NCI-H446 treated with DMSO at 0.1 percent for 48 hours (cell line): ENCODE data around the gene SH3RF3.
A peak's percentile ranks its signal among the peaks of the same experiment; 100 is the strongest.

Experiments used
- DNase-seq: peaks from one replicate; lab custom pipeline; 2025; lab: John Stamatoyannopoulos, UW

The SH3RF3 gene

DNA sequence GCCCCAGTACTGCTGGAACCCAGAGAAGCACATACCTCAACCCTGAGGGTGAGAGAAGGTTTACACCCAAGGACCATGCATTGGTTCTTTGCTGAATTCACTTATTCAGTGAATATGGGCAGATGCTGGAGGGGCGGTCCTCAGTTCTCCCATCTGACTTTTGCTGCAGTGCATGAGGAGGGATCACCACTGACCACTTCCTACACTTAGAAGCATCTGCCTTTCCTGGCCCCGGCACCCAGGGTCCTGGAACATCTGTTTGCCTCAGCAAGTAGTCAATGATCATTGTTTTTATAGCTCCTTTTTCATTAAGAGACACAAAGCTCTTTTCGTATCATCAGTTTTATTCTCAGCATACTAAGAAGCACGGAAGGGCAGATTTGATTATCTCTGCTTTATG is 211.4 kb downstream of the SH3RF3 start:
- DNase-seq: no peak

GRCh38 chr2:109341355-109342255 is 212.6 kb downstream of the SH3RF3 start:
- DNase-seq: no peak

DNA sequence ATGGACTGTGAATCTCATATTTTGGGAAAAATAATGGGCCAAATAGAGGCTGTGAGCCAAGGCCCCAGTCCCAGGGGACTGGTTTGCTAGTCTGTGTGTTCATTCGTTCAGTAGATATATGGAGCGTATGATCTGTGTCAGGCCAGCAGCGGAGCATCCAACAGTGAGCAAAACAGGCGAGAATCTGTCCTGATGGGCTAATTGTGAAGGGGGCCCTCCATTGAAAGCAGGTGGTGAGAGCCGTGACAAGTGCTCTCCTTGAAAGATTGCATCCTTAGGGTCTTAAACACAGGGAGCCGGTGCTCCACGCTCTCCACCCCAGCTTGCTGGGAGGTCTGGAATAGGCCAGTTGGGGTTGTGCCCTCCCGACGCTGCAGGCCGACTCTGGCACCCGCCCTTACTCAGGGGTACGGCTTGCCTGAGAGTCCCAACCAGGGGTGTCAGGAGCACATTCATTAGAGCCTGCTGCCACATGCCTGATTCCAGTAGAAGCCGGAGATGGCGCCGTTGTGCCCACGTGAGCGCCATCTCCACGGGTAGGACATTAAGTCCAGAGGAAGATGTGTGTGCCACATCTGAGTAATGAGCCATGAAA is 213.3 kb downstream of the SH3RF3 start:
- no peak for DNase-seq

GRCh38 chr2:109342930-109343329 is 213.9 kb downstream of the SH3RF3 start:
- DNase-seq: no peak

- no peak for DNase-seq
Measured at GRCh38 chr2:109343460-109343859, 214.5 kb downstream of the SH3RF3 start.

DNA sequence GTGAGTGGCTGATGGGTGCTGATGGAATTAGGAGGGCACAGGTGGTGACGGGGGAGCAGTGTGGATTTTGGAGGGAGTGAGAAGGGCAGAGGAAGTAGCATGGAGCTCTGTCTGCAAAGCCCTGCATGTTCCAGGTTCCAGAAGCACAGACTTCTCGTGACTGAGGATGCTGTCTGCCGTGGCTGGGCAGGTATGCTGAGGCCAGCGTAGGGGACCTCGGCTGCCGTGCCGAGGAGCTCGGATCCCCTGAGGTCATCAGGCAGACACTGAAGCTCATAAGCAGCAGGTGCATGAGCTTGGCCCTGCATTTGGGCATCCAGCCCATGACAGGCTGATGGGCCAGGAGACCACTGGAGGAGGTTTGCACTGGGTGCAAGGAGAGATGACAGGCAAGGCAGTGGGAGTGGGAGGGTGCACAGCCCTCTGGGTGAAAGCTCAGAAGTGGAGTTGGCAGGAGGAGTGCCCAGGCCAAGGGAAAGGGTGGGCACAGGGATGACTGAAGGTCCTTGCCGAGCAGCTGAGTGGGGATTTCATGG is 215.3 kb downstream of the SH3RF3 start:
- DNase-seq: no peak

DNA sequence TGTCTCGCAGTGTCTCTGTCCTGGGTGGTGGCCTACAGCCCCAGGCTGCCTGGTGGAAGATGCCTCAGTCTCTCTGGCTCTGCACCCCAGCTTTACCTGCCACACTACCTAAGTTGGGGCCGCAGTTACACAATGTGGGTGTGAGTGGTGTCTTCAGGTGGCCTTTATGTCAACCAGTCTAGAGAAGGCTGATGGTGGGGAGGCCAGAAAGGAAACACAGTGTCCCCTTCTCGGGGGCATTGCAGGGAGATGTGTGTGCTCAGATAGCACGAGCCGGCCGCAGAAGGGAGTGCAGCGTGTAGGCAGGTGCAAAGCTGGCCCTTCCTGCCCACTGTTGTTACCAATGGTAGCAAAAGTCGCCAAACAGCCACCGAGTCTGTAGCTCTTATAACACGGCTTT is 216.1 kb downstream of the SH3RF3 start:
- no peak for DNase-seq

DNA sequence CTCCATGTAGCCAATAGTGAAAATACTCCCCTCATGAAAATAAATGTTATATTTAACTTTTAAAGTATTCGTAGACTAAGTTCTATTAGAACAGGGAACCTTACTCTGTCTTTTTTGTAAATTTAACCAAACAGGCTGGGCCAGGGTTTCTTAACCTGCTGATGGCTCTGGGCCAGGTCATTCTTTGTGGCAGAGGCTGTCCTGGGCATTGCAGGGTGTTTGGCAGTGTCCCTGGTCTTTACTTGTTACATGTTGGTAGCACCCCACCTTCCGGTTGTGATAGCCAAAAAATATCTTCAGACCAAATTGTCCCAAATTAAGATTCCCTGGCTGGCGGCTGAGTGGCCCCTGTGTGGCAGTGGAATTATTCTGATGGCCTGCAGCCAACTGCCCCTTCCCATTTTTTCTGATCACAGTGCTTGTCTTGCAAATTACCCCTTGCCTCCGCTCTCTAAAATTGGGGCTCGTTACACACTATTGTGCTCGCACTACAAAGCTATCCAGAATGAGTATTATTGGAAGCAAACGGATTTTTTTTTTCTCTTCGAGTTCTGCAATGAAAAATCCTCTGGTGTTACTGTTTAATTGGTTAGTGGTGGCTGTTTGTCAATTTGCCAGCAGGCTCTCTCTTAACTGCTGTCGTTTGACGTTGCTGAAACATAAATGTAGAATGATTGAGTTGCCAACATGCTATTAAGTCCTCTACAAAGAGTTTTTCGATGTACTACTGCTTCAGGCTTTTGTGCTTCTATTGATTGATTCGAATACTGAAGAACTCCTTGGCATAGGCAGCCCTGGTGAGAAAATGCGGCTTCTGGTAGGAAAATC is 216.9 kb downstream of the SH3RF3 start:
- peak; percentile 41 for DNase-seq

DNA sequence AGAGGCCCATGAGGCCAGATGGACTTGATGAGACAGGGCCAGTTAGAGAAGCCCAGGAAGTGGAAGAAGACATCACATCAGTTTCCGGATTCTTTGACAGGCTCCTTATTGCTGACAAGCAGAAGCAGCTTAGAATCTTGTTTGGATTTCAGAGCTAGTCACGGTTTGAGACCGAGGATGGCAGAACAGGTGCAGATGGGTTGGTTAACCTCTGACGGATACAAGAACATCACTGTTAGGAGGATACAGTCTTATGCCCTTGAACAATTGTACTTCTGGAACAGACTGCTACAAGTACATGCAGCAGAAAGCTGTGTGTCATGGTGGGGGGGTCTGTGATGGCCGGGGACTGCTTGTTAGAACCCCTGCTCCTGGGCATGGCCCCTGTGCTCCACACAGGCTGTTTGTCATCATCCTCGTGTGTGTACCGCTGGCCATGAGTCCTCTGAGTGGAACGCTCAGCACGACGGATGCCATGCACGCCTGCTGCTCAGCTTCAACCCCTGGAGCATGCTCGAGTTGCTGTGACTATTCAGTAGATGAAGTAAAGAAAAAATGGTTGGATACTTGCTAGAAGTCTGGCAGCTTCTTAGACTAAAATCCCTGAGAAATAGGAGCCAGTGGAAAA is 217.7 kb downstream of the SH3RF3 start:
- no peak for DNase-seq

DNA sequence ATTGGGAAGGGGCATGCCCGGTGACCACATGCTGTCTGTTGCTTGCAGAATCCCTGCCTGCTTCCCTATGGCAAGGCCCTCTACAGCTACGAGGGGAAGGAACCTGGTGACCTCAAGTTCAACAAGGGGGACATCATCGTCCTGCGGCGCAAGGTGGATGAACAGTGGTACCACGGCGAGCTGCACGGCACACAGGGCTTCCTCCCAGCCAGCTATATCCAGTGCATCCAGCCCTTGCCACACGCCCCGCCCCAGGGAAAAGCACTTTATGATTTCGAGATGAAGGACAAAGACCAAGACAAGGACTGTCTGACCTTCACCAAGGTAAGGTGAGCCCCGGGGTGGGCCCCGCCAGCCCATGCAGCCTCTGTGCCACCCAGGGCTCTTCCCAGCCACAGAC is 218.6 kb downstream of the SH3RF3 start:
- DNase-seq: no peak

GRCh38 chr2:109348190-109348589 is 219.2 kb downstream of the SH3RF3 start:
- no peak for DNase-seq

GRCh38 chr2:109348671-109349502 is 219.9 kb downstream of the SH3RF3 start:
- DNase-seq: no peak

GRCh38 chr2:109349503-109350465 is 220.8 kb downstream of the SH3RF3 start:
- DNase-seq: no peak

- DNase-seq: no peak
Measured at GRCh38 chr2:109350526-109350925, 221.5 kb downstream of the SH3RF3 start.

DNA sequence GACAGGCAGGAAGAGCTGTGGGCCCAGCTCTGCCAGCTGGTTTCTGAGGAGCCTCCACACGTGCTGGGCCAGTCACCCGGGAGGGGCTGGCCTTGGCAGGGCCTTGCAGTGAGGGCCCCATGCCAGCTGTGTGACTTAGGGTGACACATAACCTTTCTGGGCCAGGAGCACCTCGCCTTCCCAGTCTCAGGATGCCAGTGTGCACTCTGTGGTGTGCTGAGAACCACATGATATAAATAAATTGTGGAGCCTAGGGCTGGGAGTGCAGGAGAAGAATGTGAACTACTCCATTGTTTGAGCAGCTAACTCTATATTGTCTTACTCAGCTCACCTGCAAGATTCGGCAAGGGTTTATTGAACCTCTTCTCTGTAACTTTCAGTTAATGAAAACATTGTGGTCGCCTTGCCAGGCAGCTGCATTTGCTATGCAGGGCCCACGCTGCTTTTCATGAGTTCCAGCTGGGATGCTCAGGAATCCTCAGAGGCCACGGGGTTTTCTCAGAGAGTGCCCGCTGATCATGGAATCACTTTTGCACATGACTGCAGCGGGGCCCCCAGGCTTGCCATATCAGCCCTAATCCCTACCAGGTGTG is 222.3 kb downstream of the SH3RF3 start:
- DNase-seq: no peak

DNA sequence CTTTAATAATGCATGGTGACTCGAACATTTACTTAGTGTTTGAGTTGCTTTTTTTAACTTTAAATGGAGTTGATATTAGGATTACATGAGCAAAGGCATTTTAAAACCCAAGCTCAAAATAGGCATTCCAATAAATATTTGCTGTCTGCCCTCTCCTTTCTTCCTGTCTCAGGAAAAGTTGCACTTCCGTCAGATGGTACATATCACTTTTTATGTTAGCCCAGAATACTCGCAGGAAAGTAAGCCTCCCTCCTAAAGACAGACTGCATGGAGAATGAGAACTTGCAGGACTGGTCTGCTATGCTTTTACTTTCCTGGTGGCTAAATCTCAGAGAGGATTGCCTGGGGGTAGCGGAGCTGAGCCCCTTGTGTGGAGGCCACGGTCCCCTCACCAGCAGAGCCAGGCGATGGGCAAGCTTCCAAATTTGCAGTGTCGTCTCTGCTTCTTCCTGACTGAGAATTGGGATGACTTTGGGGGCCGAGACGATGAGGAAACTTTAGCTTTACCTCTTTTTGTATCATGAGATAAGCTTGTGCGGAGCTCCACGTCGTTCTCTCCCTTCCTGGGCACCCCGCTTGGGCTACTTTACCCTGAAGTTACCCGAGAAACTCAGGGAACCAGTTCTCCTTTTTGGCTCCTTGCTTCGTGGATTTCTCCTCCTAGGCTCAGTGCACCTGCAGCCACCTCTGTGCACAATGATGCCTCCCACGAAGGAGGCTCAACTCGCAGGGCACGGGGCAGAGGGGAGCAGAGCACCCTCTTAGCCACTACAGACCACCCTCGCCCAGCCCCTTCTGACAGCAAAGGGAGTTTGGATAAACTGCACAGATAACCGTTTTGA is 223.3 kb downstream of the SH3RF3 start:
- no peak for DNase-seq

DNA sequence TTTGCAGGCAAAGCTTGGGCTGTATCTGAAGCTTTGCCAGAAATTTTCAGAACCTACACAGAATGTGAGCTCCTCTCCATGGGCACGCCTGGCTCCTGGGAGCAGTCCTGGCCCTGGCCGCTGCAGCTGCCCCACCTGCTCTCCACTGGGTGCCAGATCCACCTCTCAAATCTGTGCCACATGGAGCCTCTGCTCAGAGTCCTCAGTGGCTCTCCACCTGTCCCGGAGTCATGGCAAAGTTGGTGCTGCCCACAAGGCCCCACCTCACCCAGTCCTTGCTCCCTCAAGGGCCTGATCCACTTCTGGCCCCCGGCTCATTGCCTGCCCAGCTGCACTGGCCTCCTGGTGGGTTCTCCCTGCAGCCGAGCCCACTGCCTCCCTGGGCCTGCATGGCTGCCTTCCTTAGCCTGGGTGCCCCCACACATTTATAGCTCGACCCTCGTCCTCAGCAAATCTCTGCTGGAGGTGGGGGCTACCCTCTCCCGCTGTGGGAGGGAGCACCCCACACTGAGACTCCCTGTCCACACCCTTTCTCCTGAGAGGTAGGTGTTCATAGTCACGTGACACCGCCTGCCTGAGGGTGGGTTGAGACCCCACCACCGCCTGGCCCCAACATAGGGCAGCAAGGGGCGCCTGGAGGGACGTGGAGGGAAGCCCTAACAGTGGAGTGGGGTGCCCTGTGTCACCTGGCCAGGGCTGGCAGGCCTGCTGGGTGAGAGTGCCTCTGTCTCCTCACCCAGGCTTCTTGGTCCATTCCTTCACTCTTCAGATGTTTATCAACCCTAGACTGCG is 224.1 kb downstream of the SH3RF3 start:
- DNase-seq: no peak
